GM12875 (cell line): Measurements from ENCODE around the gene FGF18.

ENCODE experiments used
- H3K4me3 ChIP-seq: one replicate; pipeline ENCODE4 v1.5.1; 2011; ENCODE audit warnings: low read depth, low read length, control low read depth
- CTCF ChIP-seq: IDR thresholded peaks from 2 replicates; pipeline ENCODE4 v1.5.1; 2011; ENCODE audit warnings: low read depth, mild to moderate bottlenecking, control low read depth, inconsistent platforms, low read length, moderate library complexity, borderline replicate concordance; ENCODE audit not compliant: insufficient read depth

Gene FGF18

GRCh38 chr5:171455522-171455921, 36.1 kb downstream of the FGF18 start:
- H3K4me3 ChIP-seq, result no peak overlapping the region
- TF ChIP-seq CTCF, result no peak

GRCh38 chr5:171457208-171457981, 37.9 kb downstream of the FGF18 start:
- no peak for TF ChIP-seq CTCF
- no peak overlapping the region for H3K4me3 ChIP-seq

GRCh38 chr5:171459839-171460238, 40.4 kb downstream of the FGF18 start:
- no peak for TF ChIP-seq CTCF
- no peak overlapping the region for H3K4me3 ChIP-seq

- no peak for TF ChIP-seq CTCF
- H3K4me3 ChIP-seq, result no peak overlapping the region
Observed at GRCh38 chr5:171462136-171462927, 42.9 kb downstream of the FGF18 start.

- TF ChIP-seq CTCF, result no peak
- no peak overlapping the region for H3K4me3 ChIP-seq
Observed at GRCh38 chr5:171462928-171463861, 43.7 kb downstream of the FGF18 start.

- no peak for TF ChIP-seq CTCF
- no peak overlapping the region for H3K4me3 ChIP-seq
Observed at GRCh38 chr5:171463862-171464229, 44.4 kb downstream of the FGF18 start.
